Transverse colon (tissue), 4 donors: ENCODE data around the gene CRAMP1. TPM values are rescaled to one million over a fixed set of nuclear protein-coding genes. Genes with fewer than 3 reads are reported as not detected.

Source experiments
- DNase-seq: peaks from one replicate; pipeline ENCODE4 v3.0.0-alpha.2; 2019
- H3K27ac ChIP-seq, 4 donors: fragments of 200-600 bp; sonication (generic); 2 replicates each; pipeline ENCODE4 v1.5.1; 2016 to 2018; ENCODE audit warnings: inconsistent platforms in 4 of 4
- H3K27me3 ChIP-seq: fragments of 200-600 bp; sonication (generic); 2 replicates; pipeline ENCODE4 v1.5.1; 2017; ENCODE audit warnings: inconsistent platforms
- H3K36me3 ChIP-seq, 4 donors: fragments of 200-600 bp; sonication (generic); 2 replicates each; pipeline ENCODE4 v1.5.1; 2017 to 2019; ENCODE audit warnings: inconsistent platforms in 4 of 4
- H3K4me1 ChIP-seq, 4 donors: fragments of 200-600 bp; sonication (generic); 2 replicates each; pipeline ENCODE4 v1.5.1; 2017 to 2020; ENCODE audit warnings: inconsistent platforms in 4 of 4
- H3K4me3 ChIP-seq, 4 donors: fragments of 200-600 bp; sonication (generic); 1 replicate in 1 of 4; 2 replicates in 3 of 4; pipeline versions ENCODE4 v1.5.1 to v1.6.1; 2017 to 2019; ENCODE audit warnings: inconsistent platforms in 4 of 4
- H3K9me3 ChIP-seq, 2 donors: fragments of 200-600 bp; sonication (generic); 2 replicates each; pipeline ENCODE4 v1.5.1; 2017 to 2019; ENCODE audit warnings: inconsistent platforms in 2 of 2
- CTCF ChIP-seq, 5 experiments: fragments of 200-600 bp in 3 of 5; fragments of 450-650 bp in 2 of 5; sonication (generic) in 3 of 5; IDR thresholded peaks; 1 replicate in 2 of 5; 2 replicates in 3 of 5; pipeline ENCODE4 v1.5.1; 2016 to 2017; ENCODE audit warnings: antibody characterized with exemption in 5 of 5, inconsistent platforms in 3 of 5, mild to moderate bottlenecking in 2 of 5, moderate library complexity in 1 of 5
- EP300 ChIP-seq: sonication (generic); formaldehyde crosslinking; IDR thresholded peaks from one replicate; pipeline ENCODE4 v1.6.1; 2017; ENCODE audit warnings: antibody characterized with exemption, low read depth
- POLR2A ChIP-seq: fragments of 450-650 bp; IDR thresholded peaks from one replicate; pipeline ENCODE4 v1.6.1; 2016; ENCODE audit warnings: antibody characterized with exemption, mild to moderate bottlenecking, moderate library complexity
- POLR2AphosphoS5 ChIP-seq, 3 donors: sonication (generic); formaldehyde crosslinking; IDR thresholded peaks; one replicate each; pipeline ENCODE4 v1.6.1; 2016; ENCODE audit warnings: antibody characterized with exemption in 3 of 3
- WGBS, 2 donors: methylation state at CpG; one replicate each; pipeline ENCODE4 v1.1.5; 2018; ENCODE audit warnings: low coverage in 1 of 2; 5-methylcytosine and 5-hydroxymethylcytosine counted together
- in situ Hi-C, 4 donors: fragments of 200-750 bp; cut with MboI; loops; one replicate each; pipeline versions ENCODE4 v1.15.0 to v1.15.1; 2017; ENCODE audit warnings: low sequenced_read_pairs in 3 of 4, low pct_ligation_motif_present in 1 of 4, low pct_unique_long_range_greater_than_20kb in 1 of 4
- intact Hi-C: fragments of 100-400 bp; cut with DNase I; formaldehyde crosslinking; loops from one replicate; pipeline ENCODE4 v1.15.1; 2023; ENCODE audit warnings: low total_unique reads
- total RNA-seq, 4 donors: library from RNA; depleted of rRNA; stranded (reverse); fragments of >200 nt; gene quantifications; one replicate each; pipeline ENCODE4 v1.1.0, GENCODE V29; 2016

The CRAMP1 gene
- total RNA-seq, 4 donors from 2014 or later, result 10.1 to 52.7 (median 16.2) TPM

- intact Hi-C loops, result no loop called here
- no peak overlapping the region for H3K4me3 ChIP-seq
- no peaks in the 10 kb centered on the region for H3K9me3 ChIP-seq
- peak overlapping the region; percentile 16 to 60 (median 30) for H3K27ac ChIP-seq
- WGBS, 2 donors, result 53% methylated on average over 6 of the region's 6 CpGs; no CpG with 5 or more reads in 1 of the 2 donors
- TF ChIP-seq EP300 (no peak), POLR2A (no peak), POLR2AphosphoS5 (IDR thresholded peaks at IDR 0.05) (no peak), CTCF (IDR thresholded peaks at IDR 0.05) (no peak)
- H3K27me3 ChIP-seq, result no peaks in the 10 kb centered on the region
- in situ Hi-C loops, result no loop called here
- H3K36me3 ChIP-seq, result peaks cover 0 to 12% (median 0%) of the 10 kb centered on the region in 4 donors
- peaks cover 0 to 4% (median 0%) of the 10 kb centered on the region in 4 donors for H3K4me1 ChIP-seq
- DNase-seq, result peak; percentile 31
These were observed 31.2 kb upstream of the CRAMP1 start for GRCh38 chr16:1580956-1581355.

GRCh38 chr16:1581804-1582203 is 30.4 kb upstream of the CRAMP1 start:
- H3K27ac ChIP-seq, result no peak overlapping the region
- H3K4me3 ChIP-seq, result no peak overlapping the region
- no peaks in the 10 kb centered on the region for H3K9me3 ChIP-seq
- H3K27me3 ChIP-seq, result no peaks in the 10 kb centered on the region
- TF ChIP-seq POLR2A (no peak), EP300 (no peak), CTCF (IDR thresholded peaks at IDR 0.05) (no peak), POLR2AphosphoS5 (IDR thresholded peaks at IDR 0.05) (no peak)
- WGBS, 2 donors, result 85 to 91% methylated on average over 9 of the region's 9 CpGs
- intact Hi-C loops (no loop called here), in situ Hi-C loops (no loop called here)
- peaks cover 0 to 4% (median 0%) of the 10 kb centered on the region in 4 donors for H3K4me1 ChIP-seq
- H3K36me3 ChIP-seq, result peaks cover 0 to 12% (median 0%) of the 10 kb centered on the region in 4 donors
- DNase-seq, result no peak

GRCh38 chr16:1583180-1583579 is 29.0 kb upstream of the CRAMP1 start:
- H3K27ac ChIP-seq, result no peak overlapping the region
- TF ChIP-seq POLR2AphosphoS5 (IDR thresholded peaks at IDR 0.05) (no peak), POLR2A (no peak), EP300 (no peak), CTCF (IDR thresholded peaks at IDR 0.05) (no peak)
- peaks cover 0 to 4% (median 0%) of the 10 kb centered on the region in 4 donors for H3K4me1 ChIP-seq
- peaks cover 0 to 12% (median 0%) of the 10 kb centered on the region in 4 donors for H3K36me3 ChIP-seq
- no peak overlapping the region for H3K4me3 ChIP-seq
- H3K27me3 ChIP-seq, result no peaks in the 10 kb centered on the region
- H3K9me3 ChIP-seq, result no peaks in the 10 kb centered on the region
- 91 to 92% methylated on average over 10 to 15 of the region's 15 CpGs for WGBS, 2 donors
- intact Hi-C loops, result no loop called here
- DNase-seq, result no peak
- in situ Hi-C loops, result no loop called here

GRCh38 chr16:1584926-1585484 is 27.2 kb upstream of the CRAMP1 start:
- 81 to 83% methylated on average over 8 of the region's 8 CpGs for WGBS, 2 donors
- intact Hi-C loops (no loop called here), in situ Hi-C loops (no loop called here)
- Histone ChIP-seq H3K9me3 (no peaks in the 10 kb centered on the region), H3K27me3 (no peaks in the 10 kb centered on the region), H3K27ac (no peak overlapping the region), H3K4me1 (peaks cover 0 to 4% (median 0%) of the 10 kb centered on the region in 4 donors), H3K4me3 (no peak overlapping the region), H3K36me3 (peaks cover 0 to 6% (median 0%) of the 10 kb centered on the region in 4 donors)
- TF ChIP-seq POLR2AphosphoS5 (IDR thresholded peaks at IDR 0.05), result no peak
- DNase-seq, result no peak

- TF ChIP-seq EP300, result no peak
- TF ChIP-seq POLR2AphosphoS5 (IDR thresholded peaks at IDR 0.05), result no peak
- no peak for TF ChIP-seq POLR2A
- no peak for TF ChIP-seq CTCF (IDR thresholded peaks at IDR 0.05)
- Histone ChIP-seq H3K4me1 (no peaks in the 10 kb centered on the region), H3K27me3 (no peaks in the 10 kb centered on the region), H3K9me3 (no peaks in the 10 kb centered on the region), H3K36me3 (no peaks in the 10 kb centered on the region), H3K4me3 (no peak overlapping the region), H3K27ac (no peak overlapping the region)
- intact Hi-C loops, result no loop called here
- in situ Hi-C loops, result no loop called here
- 95 to 100% methylated on average over 2 to 6 of the region's 6 CpGs for WGBS, 2 donors
- DNase-seq, result no peak
These were observed 21.8 kb upstream of the CRAMP1 start for GRCh38 chr16:1590366-1590765.
